Lower leg skin (tissue), 3 donors: ENCODE results near the gene PERM1.

Experiments
- CTCF ChIP-seq, 3 donors: fragments of 450-650 bp; IDR thresholded peaks; one replicate each; pipeline ENCODE4 v1.5.1; 2016; ENCODE audit warnings: antibody characterized with exemption in 3 of 3, mild to moderate bottlenecking in 3 of 3, moderate library complexity in 2 of 3
- POLR2A ChIP-seq, 2 donors: fragments of 450-650 bp; IDR thresholded peaks; one replicate each; pipeline ENCODE4 v1.6.1; 2016 to 2017; ENCODE audit warnings: antibody characterized with exemption in 2 of 2, mild to moderate bottlenecking in 1 of 2, moderate library complexity in 1 of 2

- TF ChIP-seq CTCF (IDR thresholded peaks at IDR 0.05) (no peak), POLR2A (IDR thresholded peaks at IDR 0.05) (no peak)
These were observed 43.0 kb downstream of the PERM1 start for GRCh38 chr1:938711-939489.
